GM18508 (cell line): Measurements from ENCODE around the gene MTA1.

Source experiments
- ATAC-seq: cut with Tn5 transposase; IDR thresholded peaks from one replicate; pipeline ENCODE4 v1.9.1; 2021; ENCODE audit warnings: moderate number of reproducible peaks; ENCODE audit not compliant: insufficient read depth, unreplicated experiment

The MTA1 gene

DNA sequence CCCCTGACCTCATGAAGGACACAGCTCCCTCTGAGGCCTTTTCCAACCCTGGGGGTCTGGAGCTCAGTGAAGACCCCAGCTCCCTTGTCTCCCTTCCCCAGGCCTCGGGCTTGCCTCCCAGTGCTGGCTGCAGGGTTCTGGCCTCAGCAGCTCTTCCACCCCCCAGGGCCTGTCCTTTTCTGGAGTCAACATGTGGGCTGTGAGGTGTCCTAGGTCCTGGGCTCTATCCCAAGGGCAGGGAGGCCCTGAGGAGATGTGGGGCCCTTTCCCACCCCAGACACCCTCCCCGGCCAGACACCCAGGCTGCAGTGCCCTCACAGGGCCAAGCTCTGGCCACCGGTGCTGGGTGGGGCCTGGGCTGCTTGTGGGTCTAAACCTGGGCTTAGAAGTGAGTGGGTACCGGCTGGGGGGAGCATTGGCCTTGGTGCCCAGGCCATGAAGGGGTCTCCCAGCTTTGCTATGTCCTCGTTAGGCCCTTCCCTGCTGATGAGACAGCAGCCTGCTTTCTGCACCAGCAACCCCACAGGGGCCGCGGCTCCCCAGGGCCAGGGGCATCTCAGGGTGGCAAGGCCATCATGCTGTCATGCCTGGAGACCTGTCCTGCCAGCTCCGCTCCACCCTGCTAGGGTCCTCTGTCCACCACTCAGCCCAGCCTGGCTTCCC is 52.3 kb downstream of the MTA1 start:
- ATAC-seq: no peak

DNA sequence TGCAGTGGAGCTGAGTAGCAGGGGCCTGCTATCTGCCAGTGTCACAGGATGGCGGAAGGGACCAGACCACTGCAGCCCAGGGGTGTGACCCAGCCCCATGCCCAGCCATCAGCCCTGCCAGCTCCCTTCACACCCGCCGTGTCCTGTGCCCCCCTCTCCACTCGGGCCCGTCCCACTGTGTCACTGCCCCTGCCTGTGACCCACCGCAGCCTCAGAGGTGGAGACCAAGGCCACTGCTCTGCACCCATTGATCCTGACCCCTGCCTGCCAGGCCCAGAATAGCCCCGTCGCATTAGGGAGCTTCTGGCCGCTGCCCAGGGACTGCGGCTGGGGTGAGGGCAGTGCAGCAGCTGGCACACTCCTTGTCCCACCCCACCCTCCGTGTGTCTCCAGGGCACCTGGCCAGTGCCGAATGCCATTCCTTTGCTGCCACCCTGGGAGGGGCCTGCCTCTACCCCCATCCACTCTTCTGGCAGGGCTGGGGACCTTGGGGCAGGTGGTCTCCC is 52.9 kb downstream of the MTA1 start:
- no peak for ATAC-seq

DNA sequence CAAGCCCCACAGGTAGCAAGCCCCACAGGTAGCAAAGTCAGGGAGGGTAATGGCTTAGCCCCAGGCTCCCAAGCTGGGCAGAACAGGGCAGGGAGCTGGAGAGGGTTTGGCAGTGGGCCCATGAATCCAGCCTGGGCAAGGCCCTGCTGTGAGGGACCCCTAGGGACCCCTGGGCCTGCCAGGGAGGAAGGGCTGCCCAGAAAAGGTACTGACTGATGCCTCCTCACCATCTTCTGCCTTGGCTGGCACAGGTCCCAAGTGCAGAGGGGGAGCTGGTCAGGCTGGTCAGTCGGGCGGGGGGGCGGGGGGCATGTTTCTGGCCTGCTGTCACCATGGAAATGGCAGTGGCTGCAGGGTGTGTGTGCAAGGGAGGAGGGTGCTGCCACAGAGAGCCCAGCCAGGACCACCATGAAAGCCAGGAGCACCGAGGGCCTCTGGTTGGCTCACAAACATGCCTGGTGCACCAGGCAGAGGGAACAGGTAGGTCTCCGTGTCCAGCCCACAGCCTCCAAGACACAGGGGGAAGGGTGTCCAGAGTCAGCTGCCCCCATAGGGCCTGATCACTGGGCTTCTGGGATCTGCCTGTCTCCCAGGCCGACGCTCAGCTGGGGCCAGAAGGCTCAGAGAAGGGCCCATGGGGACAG is 53.5 kb downstream of the MTA1 start:
- no peak for ATAC-seq

DNA sequence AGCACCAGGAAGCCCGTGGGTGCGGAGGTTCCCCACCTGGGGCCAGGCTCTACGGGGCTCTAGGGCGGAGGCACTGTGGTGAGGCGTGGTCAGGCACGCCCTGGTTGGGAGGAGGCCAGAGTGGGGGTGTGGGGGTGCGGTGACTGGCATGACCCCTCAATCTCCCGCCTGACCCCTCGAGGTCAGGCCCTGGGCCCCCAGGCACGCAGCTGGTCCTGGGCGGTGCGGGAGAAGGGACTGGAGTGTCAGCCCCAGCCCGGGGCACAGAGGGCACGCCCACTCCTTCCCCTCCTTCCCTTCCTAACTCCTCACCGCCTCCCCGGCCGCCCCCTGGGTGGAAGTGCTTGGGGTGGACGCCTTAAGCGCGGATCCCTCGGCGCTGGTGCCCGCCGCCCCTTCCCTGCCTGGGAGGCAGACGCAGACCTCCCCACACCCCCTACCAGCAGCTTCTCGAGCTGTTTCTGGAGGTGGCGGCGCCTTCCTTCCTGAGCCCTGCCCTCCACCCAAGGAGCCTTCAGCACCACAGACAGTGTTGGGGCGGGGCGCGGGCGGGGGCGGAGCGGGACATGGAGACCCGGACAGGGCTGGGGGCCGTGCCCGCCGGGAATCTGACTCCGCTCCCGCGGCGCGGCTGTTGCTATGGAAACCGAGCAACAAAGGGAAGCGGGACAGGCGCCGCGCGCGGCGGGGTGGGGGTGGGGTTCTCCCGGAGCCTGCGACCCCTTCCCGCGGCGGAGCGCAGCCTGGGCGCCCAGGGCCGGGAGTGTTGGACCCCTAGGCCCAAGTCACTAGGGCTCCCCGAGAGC is 54.3 kb downstream of the MTA1 start:
- no peak for ATAC-seq

DNA sequence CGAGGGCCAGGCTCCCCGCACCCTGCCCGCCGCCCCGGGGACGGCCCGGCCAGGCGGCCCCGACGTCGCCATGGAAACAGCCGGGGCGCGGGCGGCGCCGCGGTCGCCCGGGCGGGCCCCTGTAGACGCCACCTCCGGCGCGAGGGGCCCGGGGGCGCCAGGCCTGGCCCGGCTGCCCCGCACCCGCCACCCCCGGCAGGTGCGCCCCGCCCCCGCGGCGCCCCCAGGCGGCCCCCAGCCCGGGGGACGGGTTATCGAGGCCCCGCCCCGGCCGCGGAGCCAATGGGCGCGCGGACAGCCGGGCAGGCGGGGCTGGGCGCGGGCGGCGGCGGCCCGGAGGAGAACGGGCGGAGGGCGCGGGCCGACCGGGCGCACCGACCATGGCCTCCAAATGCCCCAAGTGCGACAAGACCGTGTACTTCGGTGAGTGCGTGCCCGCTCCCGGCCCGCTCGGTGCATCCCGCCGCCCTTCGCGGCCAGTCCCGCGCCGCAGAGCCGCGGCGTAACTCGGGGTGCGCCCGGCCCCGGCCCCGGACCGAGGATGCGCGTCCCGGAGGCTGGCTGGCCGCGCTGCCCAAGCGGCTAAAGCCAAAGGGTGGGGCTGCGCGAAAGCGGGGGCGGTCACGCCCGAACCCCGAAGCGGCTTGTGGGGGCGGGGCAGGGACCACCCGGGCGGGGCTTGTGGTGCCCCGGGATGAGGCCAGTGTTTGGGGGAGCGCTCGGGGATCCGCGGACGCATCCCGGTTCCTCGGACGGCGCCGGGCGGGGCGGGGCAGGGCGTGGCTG is 55.0 kb downstream of the MTA1 start, which contains the start of gene CRIP2:
TSS of gene CRIP2 (plus strand) at position 339 of the 786 bp plus-strand sequence. CDS start at position 381, 42 bp downstream.
- ATAC-seq: no peak

DNA sequence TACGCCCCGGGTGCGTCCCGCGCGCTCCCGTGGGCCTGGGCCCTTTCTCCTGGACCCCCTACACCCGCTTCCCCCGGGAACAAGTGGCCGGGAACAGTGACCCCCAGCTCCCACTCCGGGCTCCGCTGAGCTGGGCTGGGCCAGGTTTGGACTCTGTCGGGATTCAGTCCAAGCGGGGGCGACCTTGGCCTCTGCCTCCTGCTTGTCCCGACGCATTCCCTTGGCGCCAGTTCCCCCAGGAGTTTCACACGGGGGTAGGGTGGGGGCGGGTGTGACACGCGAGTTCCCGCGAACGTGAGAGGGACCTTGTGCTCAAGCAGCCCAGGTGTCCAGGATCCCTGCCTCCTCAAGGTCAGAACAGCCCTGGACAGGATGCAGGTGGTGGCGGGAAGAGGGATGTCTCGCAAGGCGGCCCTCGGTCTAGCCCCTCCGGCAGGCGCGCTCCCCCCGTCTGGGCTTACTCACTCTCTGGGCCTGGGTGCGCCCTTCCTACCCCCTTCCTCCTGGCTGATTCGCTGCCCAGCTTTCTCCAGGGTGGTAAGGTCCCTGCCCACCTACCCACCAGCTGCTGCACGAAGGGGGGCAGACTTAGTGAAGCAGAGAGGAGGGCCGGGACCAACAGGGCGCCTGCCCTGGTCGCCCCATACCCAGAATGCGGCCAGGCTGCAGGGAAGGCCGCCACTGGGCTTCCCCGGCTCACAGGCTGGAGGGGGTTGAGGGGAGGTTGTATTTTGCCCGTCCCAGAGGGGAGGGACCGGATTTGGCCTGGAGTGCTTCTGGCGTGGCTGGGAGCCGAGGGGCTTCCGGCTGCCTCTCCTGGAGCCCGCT is 55.9 kb downstream of the MTA1 start:
- no peak for ATAC-seq

DNA sequence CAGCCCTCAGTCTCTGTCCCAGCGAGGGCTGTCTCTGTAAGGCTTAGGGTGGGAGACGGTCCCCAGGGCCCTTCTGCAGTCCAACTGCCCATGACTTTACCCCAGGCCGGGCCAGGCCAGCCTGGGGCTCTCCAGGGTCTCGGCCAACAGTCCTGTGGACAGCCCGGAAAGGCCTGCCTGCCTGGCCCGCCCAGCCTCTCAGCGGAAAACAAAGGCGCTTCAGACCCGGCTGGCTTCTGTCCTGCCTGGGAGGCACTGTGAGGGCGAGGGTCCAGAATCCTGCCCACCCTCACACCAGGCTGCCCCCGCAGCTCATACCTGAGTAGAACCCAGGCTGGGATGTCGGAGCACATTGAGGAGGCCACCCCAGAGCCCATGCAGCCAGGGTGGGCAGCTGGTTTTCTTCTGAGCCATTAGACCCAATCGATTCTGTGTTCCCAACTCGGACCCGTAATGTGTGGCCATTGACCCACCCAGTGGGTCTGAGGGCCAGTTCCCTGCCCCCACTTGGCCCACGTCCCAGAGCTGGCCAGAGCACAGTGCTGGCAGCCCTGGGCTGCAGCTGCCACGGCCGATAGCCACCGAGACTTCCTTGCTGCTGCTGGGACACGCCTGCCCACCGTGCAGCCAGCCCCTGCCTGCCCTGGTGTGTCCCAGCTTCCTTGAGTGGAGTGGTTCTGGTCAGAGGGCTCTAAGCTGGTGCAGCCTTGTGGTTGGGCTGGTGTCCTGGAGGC is 56.6 kb downstream of the MTA1 start:
- no peak for ATAC-seq

DNA sequence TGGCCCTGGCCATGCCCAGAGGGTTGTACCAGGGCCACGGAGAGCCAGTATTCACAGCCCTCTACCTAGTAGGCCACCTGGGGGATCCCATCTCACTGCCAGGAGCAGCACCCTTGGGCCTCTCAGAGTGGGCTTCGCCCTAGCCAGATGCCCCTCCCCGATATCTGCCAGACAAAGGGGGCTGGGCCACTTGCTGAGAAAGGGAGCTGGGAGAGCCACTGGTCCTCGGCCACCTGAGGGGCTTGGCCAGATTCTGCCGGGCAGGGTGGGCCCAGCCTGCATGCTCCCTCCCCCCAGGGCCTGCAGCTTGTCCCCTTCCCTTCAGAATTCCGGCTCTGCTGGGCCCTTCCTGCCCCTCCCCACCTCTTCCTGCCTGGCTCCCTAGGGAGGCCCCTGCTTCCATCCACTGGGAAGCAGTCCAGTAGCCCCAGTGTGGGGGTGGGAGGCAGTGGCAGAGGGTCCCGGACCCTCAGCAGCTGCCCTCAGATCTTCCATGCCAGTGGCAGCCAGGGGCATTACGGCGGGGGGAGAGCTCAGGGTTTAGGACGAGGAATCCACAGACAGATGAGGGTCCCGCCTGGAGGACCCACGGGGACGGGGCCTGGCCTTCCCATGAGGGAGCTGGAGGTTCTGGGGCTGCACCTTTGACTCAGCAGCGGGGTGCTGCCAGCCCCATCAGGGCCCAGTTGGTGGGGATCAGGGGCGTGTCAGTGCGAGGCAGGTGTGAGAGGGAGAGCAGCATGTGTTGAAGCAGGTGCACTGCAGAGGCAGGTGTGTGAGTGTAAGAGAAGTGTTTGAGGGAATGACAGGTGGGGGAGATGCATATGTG is 57.4 kb downstream of the MTA1 start:
- ATAC-seq: no peak

DNA sequence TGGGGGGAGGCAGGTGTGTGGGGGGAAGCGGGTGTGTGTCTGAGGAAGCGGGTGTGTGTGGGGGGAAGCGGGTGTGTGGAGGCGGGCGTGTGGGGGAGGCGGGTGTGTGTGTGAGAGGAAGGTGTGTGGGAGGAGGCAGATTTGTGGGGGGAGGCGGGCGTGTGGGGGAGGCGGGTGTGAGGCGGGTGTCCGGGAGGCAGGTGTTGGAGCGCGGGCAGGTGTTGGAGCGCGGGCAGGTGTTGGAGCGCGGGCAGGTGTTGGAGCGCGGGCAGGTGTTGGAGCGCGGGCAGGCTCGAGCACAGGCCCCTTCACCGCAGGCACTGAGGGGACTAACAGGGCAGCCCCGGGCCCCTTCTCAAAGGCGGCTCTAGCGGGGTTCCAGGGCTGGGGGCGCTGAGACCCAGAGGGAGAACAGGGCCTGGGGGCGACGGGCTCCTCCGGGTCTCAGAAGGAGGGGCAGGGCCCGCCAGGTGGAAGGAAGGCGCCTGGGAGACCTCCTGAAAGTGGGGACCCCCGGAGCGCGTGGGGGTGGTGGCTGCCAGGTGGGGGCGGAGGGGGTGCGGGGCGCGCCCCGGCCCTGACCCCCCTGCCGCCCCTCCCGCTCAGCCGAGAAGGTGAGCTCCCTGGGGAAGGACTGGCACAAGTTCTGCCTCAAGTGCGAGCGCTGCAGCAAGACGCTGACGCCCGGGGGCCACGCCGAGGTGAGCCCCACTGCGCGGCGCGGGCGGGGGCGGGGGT is 58.2 kb downstream of the MTA1 start:
- no peak for ATAC-seq

DNA sequence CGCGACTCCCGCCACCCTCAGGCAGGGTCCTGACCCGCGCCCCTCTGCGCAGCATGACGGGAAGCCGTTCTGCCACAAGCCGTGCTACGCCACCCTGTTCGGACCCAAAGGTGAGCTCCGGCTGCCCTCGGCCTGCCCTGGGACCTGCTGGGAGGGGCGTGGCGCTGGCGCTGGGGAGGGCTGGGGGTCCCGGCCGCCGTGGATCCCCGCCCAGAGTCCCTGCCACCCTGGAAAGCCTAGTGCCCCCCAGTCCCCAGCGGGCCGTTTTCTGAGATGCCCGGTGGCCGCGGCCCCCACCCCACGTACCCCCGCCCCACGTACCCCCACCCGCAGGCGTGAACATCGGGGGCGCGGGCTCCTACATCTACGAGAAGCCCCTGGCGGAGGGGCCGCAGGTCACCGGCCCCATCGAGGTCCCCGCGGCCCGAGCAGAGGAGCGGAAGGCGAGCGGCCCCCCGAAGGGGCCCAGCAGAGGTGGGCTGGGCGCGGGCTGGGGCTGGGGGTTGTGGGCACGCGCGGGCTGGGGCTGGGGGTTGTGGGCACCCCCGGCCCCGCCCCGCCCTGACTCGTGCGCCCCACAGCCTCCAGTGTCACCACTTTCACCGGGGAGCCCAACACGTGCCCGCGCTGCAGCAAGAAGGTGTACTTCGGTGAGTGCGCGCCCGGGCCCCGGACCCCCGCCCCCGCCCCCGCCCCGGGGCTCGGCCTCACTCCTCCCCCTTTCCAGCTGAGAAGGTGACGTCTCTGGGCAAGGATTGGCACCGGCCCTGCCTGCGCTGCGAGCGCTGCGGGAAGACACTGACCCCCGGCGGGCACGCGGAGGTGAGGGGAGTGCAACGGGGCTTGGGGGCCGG is 59.0 kb downstream of the MTA1 start:
- ATAC-seq: no peak

DNA sequence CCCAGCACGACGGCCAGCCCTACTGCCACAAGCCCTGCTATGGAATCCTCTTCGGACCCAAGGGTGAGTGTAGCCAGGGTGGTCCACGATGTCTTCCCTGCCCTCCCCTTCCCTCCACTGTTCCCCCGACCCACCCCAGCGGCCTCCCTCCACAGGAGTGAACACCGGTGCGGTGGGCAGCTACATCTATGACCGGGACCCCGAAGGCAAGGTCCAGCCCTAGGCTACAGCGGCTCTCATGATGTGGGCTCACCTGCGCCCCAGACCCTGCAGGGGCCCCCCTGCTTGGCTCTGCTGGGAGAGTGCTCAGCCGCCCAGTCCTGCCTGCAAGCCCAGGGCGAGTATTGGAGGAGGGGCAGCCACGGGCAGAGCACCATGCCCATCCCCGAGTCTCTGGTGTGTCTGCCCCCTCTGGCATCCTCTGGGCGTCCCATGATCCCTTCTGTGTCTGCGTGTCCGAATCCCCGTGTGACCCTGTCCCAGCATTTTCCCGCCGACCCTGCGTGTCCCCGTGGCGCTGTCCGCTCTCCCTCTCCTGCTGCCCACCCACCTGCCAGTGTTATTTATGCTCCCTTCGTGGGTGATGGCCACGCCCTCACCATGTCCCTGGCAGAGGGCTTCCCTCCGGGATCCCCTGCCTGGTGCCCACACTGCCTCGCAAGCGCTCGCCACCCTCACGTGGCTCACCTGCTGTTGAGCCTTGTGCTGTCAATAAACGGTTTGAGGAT is 60.0 kb downstream of the MTA1 start:
- ATAC-seq: no peak

DNA sequence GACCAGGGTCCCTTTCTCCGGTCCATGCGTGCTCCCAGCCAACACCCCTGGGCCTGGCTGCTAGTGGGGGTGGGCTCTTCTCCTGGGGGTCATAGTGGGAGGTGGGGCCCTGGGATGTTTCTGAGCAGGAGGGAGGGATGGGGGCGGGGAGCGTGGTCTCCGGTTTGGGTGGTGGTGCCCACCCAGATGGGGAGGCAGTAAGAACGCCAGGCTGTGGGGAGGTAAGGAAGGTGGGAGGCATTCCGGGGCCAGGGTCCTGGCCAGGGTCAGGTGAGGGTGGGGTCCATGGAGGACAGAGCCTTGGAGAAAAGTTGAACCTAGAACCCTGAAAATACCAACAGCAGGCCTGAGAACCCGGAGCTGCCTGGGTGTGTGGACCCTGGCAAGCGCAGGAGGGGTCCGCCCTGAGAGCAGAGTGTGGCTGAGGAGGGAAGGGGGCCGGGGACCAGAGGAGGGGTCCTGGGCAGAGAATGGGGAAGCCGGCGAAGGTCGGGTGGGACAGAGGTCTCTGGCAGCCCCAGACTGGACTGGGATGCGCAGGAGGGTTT is 60.6 kb downstream of the MTA1 start:
- ATAC-seq: no peak

DNA sequence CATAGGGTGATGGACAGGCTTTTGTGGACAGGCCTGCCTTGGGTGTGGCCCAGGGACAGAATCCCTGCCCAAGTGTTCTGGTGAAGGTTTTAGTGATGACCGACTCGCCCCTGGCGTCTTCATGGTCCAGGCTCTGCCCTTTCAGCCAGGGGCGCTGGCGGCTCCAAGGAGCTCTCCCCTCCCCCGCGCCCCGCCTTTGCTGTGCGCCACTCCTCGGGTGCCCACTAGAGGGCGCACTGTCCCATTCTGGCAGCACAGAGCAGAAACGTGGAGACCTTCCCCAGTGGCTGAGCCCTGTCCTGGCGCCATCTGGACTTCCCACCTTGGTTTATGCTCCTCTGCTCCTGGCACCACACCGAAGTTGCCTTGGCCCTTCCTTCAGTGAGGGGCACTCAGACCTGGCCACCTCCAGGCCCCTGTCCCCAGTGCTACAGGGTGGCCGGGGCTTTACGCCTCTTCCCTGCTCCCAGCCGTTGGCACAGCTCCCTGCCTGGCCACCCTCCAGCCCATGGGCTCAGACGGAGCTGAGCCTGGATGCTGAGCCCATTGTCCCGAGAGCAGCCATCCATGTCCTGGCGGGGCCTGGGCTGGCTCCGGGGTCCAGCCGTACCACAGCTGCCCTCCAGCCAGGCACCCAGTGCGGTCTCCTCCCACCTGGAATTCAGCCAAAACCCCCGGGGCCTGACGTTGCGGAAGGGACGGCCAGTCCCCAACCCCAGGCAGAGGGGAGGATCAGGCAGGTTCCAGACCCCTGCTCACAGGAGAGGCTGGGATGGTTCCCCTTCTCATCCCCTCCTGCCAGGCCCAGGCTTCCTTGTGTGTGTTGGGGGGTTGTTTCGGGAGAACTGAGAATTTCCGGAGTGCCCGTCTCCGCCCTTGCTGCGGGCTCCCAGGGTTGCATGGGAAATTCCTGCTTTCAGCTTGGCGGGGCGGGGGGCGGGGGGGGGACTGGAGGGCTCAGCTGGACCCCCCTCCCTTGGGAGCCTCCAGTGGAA is 61.5 kb downstream of the MTA1 start:
- ATAC-seq: no peak

DNA sequence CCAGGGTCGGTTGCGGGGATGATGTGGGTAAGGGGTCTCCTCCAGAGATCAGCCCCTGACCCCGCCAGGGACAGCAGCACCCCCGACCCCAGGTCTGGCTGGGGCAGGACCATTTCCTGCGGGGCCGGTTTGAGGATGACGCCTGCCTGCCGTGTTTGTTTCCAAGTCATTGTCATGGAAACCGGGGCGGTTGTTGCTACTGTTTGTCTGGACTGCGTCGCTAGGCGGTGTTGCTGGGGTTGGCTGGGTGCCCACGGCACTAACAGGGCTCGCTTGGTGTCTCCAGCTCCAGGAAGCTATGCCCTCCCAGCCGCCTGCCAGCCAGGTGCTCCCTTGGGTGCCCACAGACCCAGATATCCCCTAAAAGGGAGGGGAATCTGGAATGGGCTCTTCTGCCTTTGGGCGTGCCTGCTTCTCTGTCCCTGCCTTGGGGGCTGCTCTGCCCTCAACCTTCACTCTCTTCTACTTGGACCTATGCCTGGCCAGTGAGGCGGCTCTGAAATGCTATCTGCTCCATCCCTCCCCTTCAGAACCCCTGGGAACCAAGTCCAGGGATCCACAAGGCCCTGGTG is 62.3 kb downstream of the MTA1 start:
- no peak for ATAC-seq
